K562 (cell line): Measurements from ENCODE around the gene CEP192. TPM values are rescaled to one million over a fixed set of nuclear protein-coding genes. Genes with fewer than 3 reads are reported as not detected.

ENCODE experiments used
- FOXP1 ChIP-seq: sonication (generic); formaldehyde crosslinking; IDR thresholded peaks from 2 replicates; pipeline ENCODE4 v1.8.0; 2022; ENCODE audit warnings: mild to moderate bottlenecking, missing genetic modification reagents
- HDGF ChIP-seq: fragments of 450-650 bp; IDR thresholded peaks from 2 replicates; pipeline ENCODE4 v1.6.1; 2016
- HMG20A ChIP-seq: fragments of 450-650 bp; formaldehyde crosslinking; conservative IDR thresholded peaks from 2 replicates; pipeline ENCODE4 v1.4.0; 2020; ENCODE audit warnings: mild to moderate bottlenecking, mixed read lengths
- NFXL1 ChIP-seq: fragments of 450-650 bp; formaldehyde crosslinking; IDR thresholded peaks from 2 replicates; pipeline ENCODE4 v1.4.0; 2021; ENCODE audit warnings: mild to moderate bottlenecking
- POLR2G ChIP-seq: fragments of 200-400 bp; formaldehyde crosslinking; IDR thresholded peaks from 2 replicates; pipeline ENCODE4 v1.6.1; 2017; ENCODE audit warnings: low read depth, mild to moderate bottlenecking, antibody characterized with exemption, low read length, moderate library complexity
- PRDM10 ChIP-seq: fragments of 450-650 bp; IDR thresholded peaks from 2 replicates; pipeline ENCODE4 v1.6.1; 2018; ENCODE audit not compliant: partially characterized antibody
- RAD51 ChIP-seq: fragments of 450-650 bp; IDR thresholded peaks from 2 replicates; pipeline ENCODE4 v1.7.1; 2016; ENCODE audit warnings: low read depth, mild to moderate bottlenecking, borderline replicate concordance
- TSHZ1 ChIP-seq: fragments of 250-450 bp; sonication (Bioruptor Pico); IDR thresholded peaks from 2 replicates; pipeline ENCODE4 v1.4.0; 2020; ENCODE audit warnings: mild to moderate bottlenecking, moderate library complexity
- UBTF ChIP-seq, 2 experiments: IDR thresholded peaks; 2 replicates each; pipeline ENCODE4 v1.6.1; 2012; ENCODE audit warnings: improper control_type of control experiment in 2 of 2, low read depth in 2 of 2, low read length in 2 of 2, borderline replicate concordance in 1 of 2
- ZFP30 ChIP-seq: fragments of 250-450 bp; sonication (Bioruptor Pico); IDR thresholded peaks from 2 replicates; pipeline ENCODE4 v1.8.0; 2022; ENCODE audit warnings: moderate library complexity, mild to moderate bottlenecking, inconsistent platforms, borderline replicate concordance
- ZNF143 ChIP-seq: sonication (generic); formaldehyde crosslinking; IDR thresholded peaks from 2 replicates; pipeline ENCODE4 v1.9.0; 2022; ENCODE audit warnings: mild to moderate bottlenecking, missing genetic modification reagents
- ZNF197 ChIP-seq: fragments of 200-800 bp; sonication (Bioruptor generic); IDR thresholded peaks from 2 replicates; pipeline ENCODE4 v1.6.1; 2016; ENCODE audit warnings: low read depth, missing genetic modification characterization, missing compliant biosample characterization
- ZNF592 ChIP-seq: fragments of 450-650 bp; IDR thresholded peaks from 2 replicates; pipeline ENCODE4 v1.6.1; 2017; ENCODE audit warnings: antibody characterized with exemption, mild to moderate bottlenecking
- ZNF766 ChIP-seq: fragments of 200-800 bp; sonication (Bioruptor generic); conservative IDR thresholded peaks from 2 replicates; pipeline ENCODE4 v1.6.1; 2016; ENCODE audit warnings: missing genetic modification characterization, missing compliant biosample characterization
- polyA plus RNA-seq, 8 experiments: library from polyadenylated mRNA; depleted of rRNA in 4 of 8; stranded (reverse) in 5 of 8; unstranded in 3 of 8; fragments of >200 nt; fragmentation: Nextera tagmentation in 2 of 8; fragmentation: Illumina TruSeq in 1 of 8; extraction: Ambion mirVana in 2 of 8; extraction: Trizol in 1 of 8; gene quantifications; 2 replicates each; pipeline versions ENCODE4 v1.2.1 to v1.2.3, GENCODE V29; 2011 to 2014; ENCODE audit warnings: inconsistent platforms in 1 of 8, missing spikeins in 1 of 8
- total RNA-seq, 7 experiments: library from RNA; depleted of rRNA in 6 of 7; stranded (reverse); fragments of >200 nt in 6 of 7; fragmentation: Illumina TruSeq in 2 of 7; extraction: Trizol in 2 of 7; gene quantifications; 2 replicates each; pipeline versions ENCODE4 v1.2.1 to v1.2.3, GENCODE V29; 2011 to 2021; ENCODE audit warnings: low replicate concordance in 1 of 7

CEP192 gene
- total and polyA plus RNA-seq, 9 of the 15 experiments (the other 6 are each of a cell fraction or from before 2014, with no cell fraction given), result 14.4 to 54.4 (median 35.8) TPM

- 0 out of 2 replicates have a peak, but pooled peaks have one; percentile 36 for TF ChIP-seq ZNF592
- no peak for TF ChIP-seq HMG20A (CRISPR knock-in tag)
- 0 out of 2 replicates have a peak, but pooled peaks have one; percentile 18 for TF ChIP-seq ZNF766
- TF ChIP-seq NFXL1 (CRISPR knock-in tag), result no peak
- TF ChIP-seq FOXP1 (CRISPR knock-in tag), result no peak
- TF ChIP-seq UBTF (IDR thresholded peaks at IDR 0.05; ENCODE audit: borderline replicate concordance in 1 of 2, low read depth in 2 of 2, low read length in 2 of 2), result 0 out of 4 replicates have a peak, but pooled peaks of 1 of the 2 experiments have one; percentile 11
- no peak for TF ChIP-seq HDGF
- TF ChIP-seq PRDM10, result no peak
- no peak for TF ChIP-seq ZFP30
- TF ChIP-seq RAD51, result no peak
- TF ChIP-seq ZNF143 (CRISPR knock-in tag), result no peak
- 0 out of 2 replicates have a peak, but pooled peaks have one; percentile 63 for TF ChIP-seq ZNF197
- TF ChIP-seq POLR2G, result no peak
- no peak for TF ChIP-seq TSHZ1 (CRISPR knock-in tag)
These were observed 558 bp upstream of the CEP192 start (continued) for GRCh38 chr18:12990641-12990966.
